Small intestine (tissue), 7 donors: ENCODE results near the gene TMPRSS11A. TPM values are rescaled to one million over a fixed set of nuclear protein-coding genes. Genes with fewer than 3 reads are reported as not detected.

Experiments
- DNase-seq, 2 donors: peaks; one replicate each; pipeline versions ENCODE4 v3.0.0 to v3.0.0-alpha.2; 2013
- FAIRE-seq: peaks from 2 replicates; lab custom pipeline; 2012; peaks lifted over from hg19 to GRCh38; lab: Jason Lieb, UNC
- H3K27ac ChIP-seq, 3 donors: one replicate each; pipeline ENCODE4 v1.5.1; 2013; ENCODE audit warnings: low read length in 2 of 3, mild to moderate bottlenecking in 2 of 3, control low read depth in 1 of 3, inconsistent platforms in 1 of 3, low read depth in 1 of 3, moderate library complexity in 1 of 3
- H3K27me3 ChIP-seq, 3 donors: one replicate each; pipeline ENCODE4 v1.6.1; 2013; ENCODE audit warnings: low read length in 3 of 3, inconsistent platforms in 1 of 3; ENCODE audit not compliant: control insufficient read depth in 3 of 3, insufficient read depth in 3 of 3
- H3K36me3 ChIP-seq, 3 donors: one replicate each; pipeline ENCODE4 v1.6.1; 2013; ENCODE audit warnings: low read length in 3 of 3, inconsistent platforms in 1 of 3, low read depth in 1 of 3, mild to moderate bottlenecking in 1 of 3, moderate library complexity in 1 of 3; ENCODE audit not compliant: control insufficient read depth in 3 of 3, insufficient read depth in 2 of 3
- H3K4me1 ChIP-seq, 3 donors: one replicate each; pipeline ENCODE4 v1.6.1; 2013; ENCODE audit warnings: low read length in 2 of 3, inconsistent platforms in 1 of 3, low read depth in 1 of 3, mild to moderate bottlenecking in 1 of 3, moderate library complexity in 1 of 3; ENCODE audit not compliant: control insufficient read depth in 3 of 3, insufficient read depth in 2 of 3
- H3K4me3 ChIP-seq, 3 donors: one replicate each; pipeline ENCODE4 v1.5.1; 2013; ENCODE audit warnings: low read length in 3 of 3, control low read depth in 1 of 3, inconsistent platforms in 1 of 3, low read depth in 1 of 3, mild to moderate bottlenecking in 1 of 3, moderate library complexity in 1 of 3
- H3K9me3 ChIP-seq, 2 donors: one replicate each; pipeline ENCODE4 v1.6.1; 2013; ENCODE audit warnings: low read depth in 1 of 2, low read length in 1 of 2; ENCODE audit not compliant: control insufficient read depth in 2 of 2, insufficient read depth in 1 of 2
- WGBS, 3 donors: extraction: QIAGEN DNeasy Blood & Tissue Kit; methylation state at CpG; one replicate each; pipeline ENCODE4 v1.1.7; 2013; 5-methylcytosine and 5-hydroxymethylcytosine counted together
- polyA plus RNA-seq, 4 donors: library from polyadenylated mRNA; stranded (reverse) in 3 of 4; unstranded in 1 of 4; fragments of 200-250 nt in 3 of 4; fragments of 120-200 nt in 1 of 4; gene quantifications; one replicate each; pipeline versions ENCODE4 v1.2.1 to v1.2.3, GENCODE V29; 2013
- donor health status: healthy with polysubstance abuse.
- donor health status: control.
- donor health status: control.
- donor health status: Bipolar disorder and iron deficiency.
- donor health status: healthy.

TMPRSS11A gene
- polyA plus RNA-seq, 4 donors: 0.01 TPM; not detected in 2

- no peak for FAIRE-seq
- H3K9me3 ChIP-seq: peaks cover 0 to 7% of the 10 kb centered on the region in 2 donors
Observed at GRCh38 chr4:67891645-67892044, 71.6 kb downstream of the TMPRSS11A start.

GRCh38 chr4:67886281-67886680, 77.0 kb downstream of the TMPRSS11A start:
- Histone ChIP-seq H3K4me1 (no peaks in the 10 kb centered on the region), H3K36me3 (no peaks in the 10 kb centered on the region), H3K9me3 (no peaks in the 10 kb centered on the region), H3K4me3 (no peak overlapping the region), H3K27ac (no peak overlapping the region), H3K27me3 (no peaks in the 10 kb centered on the region)
- DNase-seq (no peak), FAIRE-seq (no peak)
- 66 to 75% (median 74%) methylated on average over 4 of the region's 4 CpGs for WGBS, 3 donors

More at GRCh38 chr4:67891645-67892044, 71.6 kb downstream of the TMPRSS11A start:
- Histone ChIP-seq H3K27ac (no peak overlapping the region), H3K4me1 (no peaks in the 10 kb centered on the region), H3K36me3 (no peaks in the 10 kb centered on the region), H3K4me3 (no peak overlapping the region), H3K27me3 (no peaks in the 10 kb centered on the region)
- no peak for DNase-seq

GRCh38 chr4:67885762-67886161, 77.5 kb downstream of the TMPRSS11A start:
- FAIRE-seq (no peak), DNase-seq (no peak)
- H3K27me3 ChIP-seq: no peaks in the 10 kb centered on the region
- no peak overlapping the region for H3K27ac ChIP-seq
- H3K36me3 ChIP-seq: no peaks in the 10 kb centered on the region
- H3K4me1 ChIP-seq: no peaks in the 10 kb centered on the region
- 59 to 74% (median 62%) methylated on average over 6 of the region's 6 CpGs for WGBS, 3 donors
- no peaks in the 10 kb centered on the region for H3K9me3 ChIP-seq
- H3K4me3 ChIP-seq: no peak overlapping the region

GRCh38 chr4:67884701-67885100, 78.6 kb downstream of the TMPRSS11A start:
- no peaks in the 10 kb centered on the region for H3K36me3 ChIP-seq
- no peaks in the 10 kb centered on the region for H3K27me3 ChIP-seq
- H3K4me1 ChIP-seq: peaks cover 0 to 2% (median 0%) of the 10 kb centered on the region in 3 donors
- H3K4me3 ChIP-seq: no peak overlapping the region
- DNase-seq (no peak), FAIRE-seq (no peak)
- H3K9me3 ChIP-seq: no peaks in the 10 kb centered on the region
- H3K27ac ChIP-seq: no peak overlapping the region

- H3K27ac ChIP-seq: no peak within 1 kb of the TSS
- H3K4me1 ChIP-seq: peaks cover 0 to 2% (median 0%) of the 10 kb centered on the region in 3 donors
- no peak within 1 kb of the TSS for H3K4me3 ChIP-seq
- no peak for DNase-seq
- no peak for FAIRE-seq
- H3K9me3 ChIP-seq: no peaks in the 10 kb centered on the region
- no peaks in the 10 kb centered on the region for H3K27me3 ChIP-seq
- no peaks in the 10 kb centered on the region for H3K36me3 ChIP-seq
- WGBS, 3 donors: 76 to 90% (median 86%) methylated on average over 1 of the region's 1 CpG
Observed at GRCh38 chr4:67883902-67884301, 79.4 kb downstream of the TMPRSS11A start, which contains the start of gene TMPRSS11D. TMPRSS11D (minus strand) TSS chr4:67884002; CDS start chr4:67883933, 69 bp downstream.

- Histone ChIP-seq H3K4me3 (no peak overlapping the region), H3K4me1 (peaks cover 0 to 2% (median 0%) of the 10 kb centered on the region in 3 donors), H3K27me3 (no peaks in the 10 kb centered on the region), H3K36me3 (no peaks in the 10 kb centered on the region), H3K9me3 (no peaks in the 10 kb centered on the region), H3K27ac (no peak overlapping the region)
- WGBS, 3 donors: 66 to 71% (median 68%) methylated on average over 5 of the region's 5 CpGs
- no peak for FAIRE-seq
- DNase-seq: no peak
Observed at GRCh38 chr4:67883458-67883857, 79.8 kb downstream of the TMPRSS11A start.

- DNase-seq (peak in 1 of 2 donors; percentile 18), FAIRE-seq (no peak)
- WGBS, 3 donors: 57 to 58% (median 57%) methylated on average over 1 of the region's 1 CpG
- Histone ChIP-seq H3K27me3 (no peaks in the 10 kb centered on the region), H3K4me3 (no peak overlapping the region), H3K9me3 (no peaks in the 10 kb centered on the region), H3K4me1 (peaks cover 0 to 2% (median 0%) of the 10 kb centered on the region in 3 donors), H3K27ac (no peak overlapping the region), H3K36me3 (no peaks in the 10 kb centered on the region)
Observed at GRCh38 chr4:67880866-67881610, 82.3 kb downstream of the TMPRSS11A start.

GRCh38 chr4:67879486-67879885, 83.8 kb downstream of the TMPRSS11A start:
- Histone ChIP-seq H3K4me3 (no peak overlapping the region), H3K4me1 (peaks cover 0 to 2% (median 0%) of the 10 kb centered on the region in 3 donors), H3K36me3 (no peaks in the 10 kb centered on the region), H3K27me3 (no peaks in the 10 kb centered on the region), H3K9me3 (no peaks in the 10 kb centered on the region), H3K27ac (no peak overlapping the region)
- WGBS, 3 donors: 88 to 96% (median 89%) methylated on average over 3 of the region's 3 CpGs
- DNase-seq: no peak
- no peak for FAIRE-seq
